T-helper 1 cell treated with Interleukin-12 subunit alpha and Interleukin-12 subunit beta and Interleukin-4 antibody, amounts not matched to agents 30 ng/mL and 1 ng/mL, for 36 hours (primary cell): ENCODE measurements around the gene ADAMTSL3. TPM values are rescaled to one million over a fixed set of nuclear protein-coding genes. Genes with fewer than 3 reads are reported as not detected.

Source experiments
- intact Hi-C: fragments of 100-400 bp; cut with micrococcal nuclease; formaldehyde crosslinking; loops from one replicate; pipeline ENCODE4 v1.15.1; 2024
- total RNA-seq: library from RNA; stranded (reverse); gene quantifications from 2 replicates; pipeline ENCODE4 v1.2.3, GENCODE V29; 2022

Gene ADAMTSL3
- total RNA-seq, 1 donor from 2014 or later = not detected

DNA sequence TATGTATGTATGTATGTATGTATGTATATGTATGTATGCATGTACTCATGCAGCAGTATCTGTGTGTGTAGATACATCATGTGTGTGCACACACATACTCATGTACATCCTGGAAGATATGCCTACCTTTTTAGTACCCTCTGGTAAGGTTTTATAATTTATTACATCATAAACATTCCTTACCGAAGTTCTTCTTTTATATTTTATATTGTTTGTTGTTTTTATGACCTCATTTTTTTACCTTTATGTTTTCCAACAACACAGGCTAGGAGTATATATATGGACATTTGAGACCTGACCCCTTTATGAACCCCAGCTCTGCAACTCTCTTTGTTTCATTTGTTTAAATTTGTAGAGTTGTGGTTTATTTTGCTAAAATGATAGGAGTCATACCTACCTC is 263.5 kb downstream of the ADAMTSL3 start:
- intact Hi-C loops = no loop called here

DNA sequence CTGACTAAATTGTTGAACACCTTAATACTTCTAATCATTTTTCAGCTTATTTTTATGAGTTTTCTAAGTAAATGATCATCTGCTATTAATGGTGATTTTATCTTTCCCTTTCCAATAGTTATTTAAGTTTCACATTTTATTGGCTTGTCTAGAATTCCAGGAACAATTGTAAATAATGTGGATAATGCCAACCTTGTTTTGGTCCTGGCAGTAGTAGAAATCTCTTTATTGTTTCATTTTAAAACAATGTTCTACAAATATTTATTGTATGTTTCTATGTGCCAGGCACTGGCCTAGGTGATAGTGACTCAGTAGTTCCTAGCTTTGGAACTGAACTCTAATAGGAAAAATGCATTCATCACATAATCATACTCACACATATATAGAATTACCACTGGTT is 264.1 kb downstream of the ADAMTSL3 start:
- intact Hi-C loops = no loop called here

DNA sequence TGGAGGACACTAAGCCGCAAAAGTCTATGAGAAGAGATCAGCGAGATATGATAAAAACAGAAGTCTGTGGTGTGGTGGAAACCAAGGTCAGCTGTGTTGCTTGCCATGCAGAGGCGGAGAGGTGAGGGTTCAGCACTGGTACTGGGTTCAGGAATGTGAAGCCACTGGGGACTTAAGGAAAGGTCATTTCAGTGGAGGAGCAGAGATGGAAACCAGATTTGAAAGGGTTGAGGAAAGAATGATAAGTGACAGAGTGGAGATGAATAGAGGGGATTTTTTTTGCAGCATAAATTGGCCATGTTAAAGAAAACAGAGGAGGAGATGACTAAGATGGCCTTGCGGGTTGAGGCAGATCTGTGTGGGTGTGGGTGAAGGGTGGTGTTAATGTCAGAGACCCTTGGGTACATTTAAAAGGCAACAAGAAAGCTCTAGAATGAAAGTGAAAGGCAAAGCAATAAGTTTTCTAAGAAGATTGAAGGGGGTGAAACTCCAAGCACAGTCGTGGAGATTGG is 265.5 kb downstream of the ADAMTSL3 start:
- intact Hi-C loops = loop anchor here (1.0 kb wide), 1 partner anchor 9 kb away; no protein-coding TSS in a partner anchor

DNA sequence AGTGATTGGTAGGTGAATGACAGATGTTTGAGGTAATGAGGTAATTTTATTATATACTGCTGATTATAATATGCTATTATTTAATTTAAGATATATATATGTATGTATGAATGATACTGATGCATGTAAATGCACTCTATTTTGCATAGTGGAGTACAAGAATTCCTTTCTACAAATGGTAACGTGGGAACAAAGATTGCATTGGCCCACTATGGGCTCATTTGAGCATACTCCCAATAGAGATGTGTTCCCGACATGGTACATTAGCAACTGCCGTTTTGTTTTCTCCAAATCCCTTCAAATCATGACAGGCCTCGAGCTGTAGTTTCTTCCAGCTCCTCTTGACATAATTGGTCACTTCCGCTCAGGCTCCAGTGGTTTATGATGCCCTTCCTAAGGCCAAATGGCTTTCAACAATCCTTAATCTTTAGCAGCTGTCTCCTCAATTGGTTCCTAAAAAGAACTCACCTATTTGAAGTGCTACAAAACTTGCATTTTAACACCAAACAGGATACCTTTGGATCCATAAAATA is 266.1 kb downstream of the ADAMTSL3 start:
- intact Hi-C loops = loop anchor here (1.0 kb wide), 1 partner anchor 8 kb away; no protein-coding TSS in a partner anchor

DNA sequence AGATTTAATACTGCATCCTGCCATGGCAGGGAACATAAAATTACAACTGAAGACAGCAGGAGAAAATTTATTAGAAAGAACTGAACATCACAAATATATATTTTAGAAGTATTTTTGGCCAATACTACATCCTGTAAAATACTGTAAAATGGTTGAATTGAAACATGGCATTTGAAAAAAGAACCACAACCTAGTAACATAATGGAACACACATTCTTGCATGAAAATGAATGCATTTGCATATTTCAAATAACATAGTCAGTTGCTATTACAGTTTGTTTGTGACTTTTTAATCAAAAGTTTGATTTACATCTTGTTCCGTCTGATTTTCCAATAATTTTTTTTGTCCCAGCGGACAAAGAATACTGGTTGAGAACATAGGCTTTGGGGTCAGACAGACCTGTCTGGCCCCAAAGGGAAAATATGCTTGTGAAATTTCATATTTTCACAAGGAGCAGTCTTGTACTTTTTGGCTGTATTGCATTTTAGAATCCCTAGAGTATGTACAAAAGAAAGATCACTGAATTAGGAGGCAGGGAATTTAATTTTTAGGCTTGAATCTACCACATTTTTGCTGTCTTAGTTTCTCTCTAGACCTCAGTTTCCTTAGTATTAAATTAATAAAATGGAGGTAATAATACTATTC is 268.8 kb downstream of the ADAMTSL3 start:
- intact Hi-C loops = no loop called here

DNA sequence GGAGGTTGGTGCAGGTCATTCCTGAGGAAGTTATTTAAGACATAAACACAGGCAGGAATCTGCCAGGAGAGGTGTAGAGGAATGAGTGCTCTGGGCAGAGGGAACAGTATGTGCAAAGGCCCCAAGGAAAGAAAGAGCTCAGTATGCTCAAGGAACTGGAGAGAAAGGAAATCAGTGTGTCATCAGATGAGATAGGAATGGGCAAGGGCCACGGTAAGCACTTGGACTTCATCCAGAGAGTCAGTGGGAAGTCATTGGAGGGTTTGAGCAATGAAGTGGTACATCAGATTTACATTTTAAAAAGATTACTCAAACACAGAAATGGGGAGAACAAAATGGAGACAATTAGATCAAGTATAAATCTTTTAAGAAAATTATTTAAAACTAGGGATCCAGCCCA is 272.2 kb downstream of the ADAMTSL3 start:
- intact Hi-C loops = loop anchor here (5.0 kb wide), 1 partner anchor 1114 kb away; no protein-coding TSS in a partner anchor

DNA sequence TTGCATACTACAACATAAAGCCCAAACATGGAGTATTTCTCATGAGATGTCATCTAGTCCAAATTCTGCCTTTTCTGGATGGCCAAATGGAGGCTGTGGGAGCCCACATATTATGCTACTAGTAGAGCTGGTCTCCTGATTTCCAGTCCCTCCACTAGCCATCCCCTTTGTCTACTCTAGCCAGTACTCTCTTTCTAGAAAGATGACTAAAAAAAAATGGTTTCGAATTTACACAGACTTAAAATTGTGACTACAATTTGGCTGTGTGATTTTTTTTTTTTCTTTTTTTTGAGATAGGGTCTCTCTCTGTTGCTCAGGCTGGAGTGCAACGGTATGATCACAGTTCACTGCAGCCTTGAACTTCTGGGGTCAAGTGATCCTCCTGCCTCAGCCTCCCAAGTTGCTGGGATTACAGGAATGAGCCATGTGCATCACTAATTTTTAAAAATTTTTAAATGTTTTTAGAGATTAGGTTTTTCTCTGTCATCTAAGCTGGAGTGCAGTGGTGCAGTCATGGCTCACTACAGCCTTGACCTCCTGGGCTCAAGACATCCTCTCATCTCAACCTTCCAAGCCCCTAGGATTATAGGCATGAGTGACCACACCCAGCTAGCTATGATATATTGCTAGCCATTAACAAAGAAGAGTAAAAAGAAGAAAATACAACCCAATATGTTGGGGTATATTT is 273.9 kb downstream of the ADAMTSL3 start:
- intact Hi-C loops = loop anchor here (1.0 to 5.0 kb wide), 2 partner anchors 9 to 1116 kb away; no protein-coding TSS in a partner anchor

DNA sequence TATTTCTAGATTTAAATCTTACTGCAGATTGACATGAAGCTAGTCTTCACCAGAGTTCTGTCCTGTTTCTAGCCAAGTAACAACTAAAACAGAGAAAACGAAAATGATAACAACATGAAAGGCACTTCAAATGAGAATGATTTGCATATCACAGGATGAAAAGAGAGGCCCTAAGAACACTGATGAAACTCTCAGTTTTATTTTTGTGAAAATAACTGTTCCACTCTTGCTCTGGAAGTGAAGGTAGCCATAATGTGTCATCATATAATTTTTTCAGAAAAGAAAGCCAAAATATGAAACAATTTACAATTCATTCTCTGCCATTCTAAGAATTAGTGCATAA is 274.4 kb downstream of the ADAMTSL3 start:
- intact Hi-C loops = loop anchor here (1.0 to 5.0 kb wide), 2 partner anchors 9 to 1116 kb away; no protein-coding TSS in a partner anchor

DNA sequence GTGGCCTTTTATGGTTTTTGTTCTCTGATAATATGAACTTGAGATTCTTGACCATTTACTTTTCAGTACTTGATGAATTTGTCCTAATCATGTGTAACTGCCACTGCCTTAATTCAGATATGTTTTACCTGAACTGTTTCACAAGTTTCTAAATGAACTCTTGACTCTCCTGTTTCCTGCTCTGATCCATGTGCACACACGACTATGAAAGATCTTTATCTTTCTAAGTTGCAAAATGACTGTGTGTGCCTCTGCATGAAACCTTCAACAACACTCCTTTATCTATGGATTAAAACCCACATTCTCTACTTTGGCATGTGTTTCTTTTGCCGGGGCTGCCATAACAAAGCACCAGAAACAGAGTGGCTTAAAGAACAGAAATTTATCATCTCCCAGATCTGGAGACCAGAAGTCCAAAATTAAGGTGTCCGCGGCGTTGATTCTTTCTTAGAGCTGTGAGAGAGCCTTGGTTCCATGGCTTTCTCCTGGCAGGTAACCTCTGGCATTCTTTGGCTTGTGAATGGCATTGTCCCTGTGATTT is 275.0 kb downstream of the ADAMTSL3 start:
- intact Hi-C loops = loop anchor here (1.0 to 5.0 kb wide), 2 partner anchors 10 to 1117 kb away; no protein-coding TSS in a partner anchor

DNA sequence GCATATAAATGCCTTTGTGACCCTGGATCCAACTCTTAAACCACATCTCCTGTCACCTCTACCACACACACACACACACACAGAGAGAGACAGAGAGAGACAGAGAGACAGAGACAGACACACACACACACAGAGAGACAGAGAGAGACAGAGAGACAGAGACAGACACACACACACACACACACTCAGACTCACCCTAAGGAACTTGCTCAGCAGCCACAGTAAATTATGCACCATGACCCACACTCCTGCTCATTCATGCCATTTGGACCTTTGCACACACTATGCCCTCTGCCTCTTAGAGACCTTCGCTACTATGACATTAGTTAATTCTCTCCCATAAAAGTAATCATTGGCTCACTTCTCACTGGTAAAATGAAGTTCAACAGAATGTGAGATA is 275.7 kb downstream of the ADAMTSL3 start:
- intact Hi-C loops = loop anchor here (5.0 kb wide), 1 partner anchor 1117 kb away; no protein-coding TSS in a partner anchor

DNA sequence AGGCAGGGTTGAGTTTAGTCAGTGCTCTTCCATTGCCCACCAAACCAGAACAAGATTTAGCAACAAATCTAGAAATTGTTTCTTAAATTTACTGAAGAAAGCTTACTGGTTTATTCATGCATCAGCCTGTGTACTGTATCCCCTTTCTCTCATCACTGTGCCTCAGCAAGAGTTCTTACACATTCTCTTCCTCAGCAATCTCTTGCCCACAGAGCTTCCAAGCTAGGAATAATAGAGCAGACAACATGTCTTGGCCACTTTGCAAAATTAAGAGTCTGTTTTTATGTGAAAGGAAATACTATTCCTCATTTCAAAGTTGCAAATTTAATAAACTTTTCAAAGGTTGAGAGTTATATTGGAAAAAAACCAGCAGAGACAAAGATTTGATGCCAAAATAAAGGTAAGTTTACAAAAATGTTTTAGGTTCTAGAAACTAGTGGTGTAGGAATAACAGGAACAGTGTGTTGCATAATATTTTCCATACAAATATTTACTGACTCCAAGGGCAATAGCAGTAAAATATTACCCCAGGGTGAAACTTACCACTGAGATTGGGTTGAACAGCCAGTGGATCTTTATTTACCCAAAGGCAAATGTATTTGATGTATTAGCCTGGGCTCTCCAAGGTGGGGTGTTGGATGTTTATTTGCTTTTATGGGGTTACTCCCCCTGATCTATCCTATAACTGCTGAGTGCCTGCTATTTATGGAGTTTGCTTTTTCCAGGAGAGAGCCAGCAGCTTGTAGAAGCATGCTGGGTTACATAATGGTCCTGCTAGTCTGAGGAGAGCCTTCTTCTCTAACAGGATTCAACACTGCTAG is 276.7 kb downstream of the ADAMTSL3 start:
- intact Hi-C loops = no loop called here

DNA sequence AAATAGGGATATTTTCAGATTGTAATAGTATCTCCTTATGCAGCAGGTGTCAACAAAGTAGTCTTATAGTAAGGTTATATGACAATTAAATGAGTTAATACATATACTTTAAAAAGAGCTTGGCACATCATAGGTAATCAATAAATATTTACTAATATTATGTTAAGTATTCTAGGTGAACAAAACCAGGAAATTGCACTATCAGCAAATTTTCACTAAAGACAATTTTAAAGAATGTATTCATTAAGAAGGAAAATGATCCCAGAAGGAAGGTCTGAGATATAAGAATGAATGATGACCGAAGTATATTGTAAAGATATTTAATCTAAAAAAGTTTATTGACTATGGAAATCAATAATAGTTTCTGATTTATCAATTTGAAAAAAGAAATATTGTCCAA is 281.9 kb downstream of the ADAMTSL3 start:
- intact Hi-C loops = no loop called here

DNA sequence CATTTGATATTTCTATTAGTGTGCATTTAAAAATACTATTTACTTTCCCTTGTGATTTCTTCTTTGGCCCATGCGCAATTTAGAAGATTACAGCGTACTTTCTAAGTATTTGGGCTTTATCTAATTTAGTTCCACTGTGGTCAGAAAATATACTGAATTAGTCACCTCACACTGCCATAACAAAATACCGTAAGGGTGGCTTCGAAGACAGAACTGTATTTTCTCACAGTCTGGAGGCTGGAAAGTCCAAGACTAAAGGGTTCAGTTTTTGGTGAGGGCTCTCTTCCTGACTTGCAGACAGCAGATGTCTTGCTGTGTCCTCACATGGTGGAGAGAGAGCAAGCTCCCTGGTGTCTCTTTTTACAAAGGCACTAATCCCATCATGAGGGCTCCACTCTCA is 286.2 kb downstream of the ADAMTSL3 start:
- intact Hi-C loops = no loop called here

DNA sequence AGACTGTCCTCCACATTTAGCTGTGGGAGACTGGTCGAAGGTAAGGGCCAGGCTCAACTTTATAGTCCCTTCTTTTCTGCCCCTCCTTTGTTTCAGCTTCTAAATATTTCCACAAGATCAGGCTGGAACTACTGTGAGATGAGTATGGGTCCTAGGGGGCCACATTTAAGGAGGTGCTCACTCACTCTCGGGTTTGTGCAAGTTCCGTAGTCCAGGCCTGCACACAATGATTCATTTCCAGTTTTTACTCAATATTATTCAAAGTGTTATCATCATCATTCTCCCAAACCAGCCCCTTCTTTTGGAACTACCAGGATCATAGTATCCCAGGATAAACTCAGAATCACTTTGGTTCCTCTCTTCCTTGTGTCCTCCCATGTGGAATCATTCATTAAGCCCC is 289.1 kb downstream of the ADAMTSL3 start:
- intact Hi-C loops = no loop called here

DNA sequence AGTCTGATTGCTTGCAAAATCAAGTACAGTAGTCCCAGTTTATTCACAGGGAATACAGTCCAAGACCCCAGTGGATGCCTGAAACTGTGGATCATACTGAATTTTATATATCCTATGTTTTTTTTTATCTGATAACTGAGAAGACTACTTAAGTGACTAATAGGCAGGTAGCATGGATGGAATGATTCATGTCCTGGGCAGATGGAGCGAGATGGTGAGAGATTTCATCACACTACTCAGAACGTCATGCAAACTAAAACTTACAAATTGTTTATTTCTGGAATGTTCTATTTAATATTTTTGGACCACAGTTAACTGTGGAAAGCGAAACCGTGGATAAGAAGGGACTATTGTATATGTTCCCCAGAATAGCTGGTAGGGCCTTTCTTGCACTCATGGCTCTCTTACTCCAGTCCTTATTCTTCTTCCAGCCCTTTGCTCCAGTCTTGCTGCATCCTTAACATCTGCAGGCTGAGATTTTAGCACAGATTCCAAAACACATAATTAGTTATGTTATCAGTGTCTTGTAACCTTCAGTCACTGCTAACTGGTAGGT is 290.0 kb downstream of the ADAMTSL3 start:
- intact Hi-C loops = no loop called here

DNA sequence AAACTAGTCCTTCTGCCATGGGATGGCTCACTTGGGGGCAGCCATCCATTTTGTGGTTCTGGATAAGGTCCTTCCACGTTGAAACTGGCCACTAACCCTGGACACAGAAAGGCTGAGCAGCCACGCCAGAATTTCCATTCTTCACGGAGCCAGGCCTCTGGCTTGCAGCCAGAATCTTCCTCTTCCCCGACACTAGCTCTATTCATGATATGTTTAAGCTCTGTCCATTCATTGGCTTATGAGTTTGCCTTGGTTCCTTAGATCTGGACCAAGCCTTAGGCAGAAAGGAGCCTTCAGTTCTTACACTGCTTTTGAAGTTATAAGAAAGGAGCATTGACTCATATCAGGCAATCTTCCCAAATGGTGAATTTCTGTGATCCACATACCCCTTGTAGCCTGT is 293.2 kb downstream of the ADAMTSL3 start:
- intact Hi-C loops = no loop called here

DNA sequence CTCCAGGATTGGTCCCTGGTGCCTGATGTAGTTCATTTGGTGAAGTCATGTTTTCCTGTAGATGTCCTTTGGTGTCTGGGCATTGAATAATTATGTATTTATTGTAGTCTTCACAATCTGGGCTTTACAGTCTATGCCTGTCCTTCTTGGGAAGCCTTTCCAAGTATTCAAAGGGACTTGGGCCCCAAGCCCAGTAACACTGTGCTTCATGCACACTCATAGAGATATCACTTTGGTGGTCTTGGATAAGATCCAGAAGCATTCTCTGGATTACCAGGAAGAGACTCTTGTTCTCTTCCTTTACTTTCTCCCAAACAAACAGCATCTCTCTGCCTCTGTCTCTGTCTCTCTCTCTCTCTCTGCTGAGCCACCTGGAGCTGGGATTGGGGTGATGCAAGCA is 300.6 kb downstream of the ADAMTSL3 start:
- intact Hi-C loops = no loop called here

DNA sequence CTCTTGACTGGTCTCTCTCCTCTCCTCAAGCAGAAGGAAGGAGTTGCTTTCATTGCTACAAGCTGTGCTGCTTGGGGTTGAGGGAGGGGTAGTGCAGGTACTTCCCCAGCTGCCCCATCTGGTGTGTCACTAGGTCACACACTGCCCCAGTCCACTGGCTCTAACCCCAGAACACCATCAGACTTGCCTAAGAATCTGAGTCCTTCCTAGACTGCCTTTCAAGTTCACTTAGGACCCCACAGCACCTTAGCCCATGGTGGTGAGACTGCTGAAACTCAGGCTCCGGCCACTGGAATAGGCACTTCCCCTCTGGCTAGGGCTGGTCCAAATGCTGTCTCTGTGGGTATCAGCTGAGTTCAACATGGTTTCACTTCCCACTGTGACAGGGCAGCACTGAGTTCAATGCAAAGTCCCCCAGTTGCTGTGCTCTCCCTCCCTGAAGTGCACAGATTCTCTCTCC is 301.9 kb downstream of the ADAMTSL3 start:
- intact Hi-C loops = no loop called here

DNA sequence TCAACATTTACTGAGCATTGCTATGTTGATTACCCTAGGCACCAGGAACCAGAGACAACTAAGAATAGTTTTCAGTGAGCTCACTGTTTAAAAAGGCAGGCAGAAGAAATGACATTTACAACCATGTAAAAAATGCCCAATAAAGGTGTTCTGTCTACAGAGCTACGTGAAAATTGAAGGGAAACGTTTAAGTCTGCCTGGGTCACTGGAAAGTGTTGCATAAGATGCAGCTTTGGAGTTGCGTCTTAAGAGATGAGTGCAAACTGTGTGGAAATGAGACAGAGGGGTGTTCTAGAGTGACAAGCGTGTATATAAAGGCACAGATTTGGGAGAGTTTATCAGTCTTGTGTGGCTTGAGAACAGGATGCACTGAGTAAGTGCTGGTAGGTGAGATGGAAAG is 303.0 kb downstream of the ADAMTSL3 start:
- intact Hi-C loops = no loop called here

DNA sequence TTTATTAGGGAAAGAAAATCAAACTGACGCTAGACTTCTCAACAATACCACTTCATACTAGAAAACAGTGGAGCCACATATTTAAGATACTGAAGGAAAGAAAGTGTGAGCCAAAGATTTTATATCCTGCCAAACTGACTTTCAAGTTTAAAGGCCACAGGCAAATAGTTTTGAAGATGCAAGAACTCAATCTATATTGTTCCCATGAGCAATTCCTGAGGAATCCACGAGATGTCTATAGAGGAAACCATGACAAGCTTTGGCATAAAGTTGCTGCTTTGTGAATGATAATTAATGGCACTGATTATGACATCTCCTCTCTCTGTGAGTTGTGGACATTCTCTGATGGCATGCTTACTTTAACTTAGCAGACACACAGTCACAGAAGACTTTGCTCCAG is 305.6 kb downstream of the ADAMTSL3 start:
- intact Hi-C loops = no loop called here
